SHP77 treated with DMSO at 0.1 percent for 48 hours (cell line): Measurements from ENCODE around the gene DNAJC27.

Experiments used
- DNase-seq: peaks from one replicate; lab custom pipeline; 2025; lab: John Stamatoyannopoulos, UW

The DNAJC27 gene

DNA sequence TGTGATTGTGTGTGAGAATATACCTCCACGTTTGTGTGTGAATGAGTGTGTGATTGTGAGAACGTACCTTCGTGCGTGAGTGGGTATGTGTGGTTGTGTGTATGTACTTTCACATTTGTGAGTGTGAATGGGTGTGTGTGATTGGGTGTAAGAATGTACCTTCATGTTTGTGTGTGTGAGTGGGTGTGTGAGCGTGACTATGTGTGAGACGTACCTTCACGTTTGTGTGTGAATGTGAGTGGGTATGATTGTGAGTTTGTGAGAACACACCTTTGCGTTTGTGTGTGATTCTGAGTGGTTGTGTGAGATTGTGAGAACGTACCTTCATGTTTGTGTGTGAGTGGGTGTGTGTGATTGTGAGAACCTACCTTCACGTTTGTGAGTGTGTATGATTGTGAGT lies 45.9 kb downstream of the DNAJC27 start:
- no peak for DNase-seq

- no peak for DNase-seq
Observed at GRCh38 chr2:24924732-24925131, 47.0 kb downstream of the DNAJC27 start.

GRCh38 chr2:24924266-24924665 lies 47.5 kb downstream of the DNAJC27 start:
- DNase-seq, result no peak

DNA sequence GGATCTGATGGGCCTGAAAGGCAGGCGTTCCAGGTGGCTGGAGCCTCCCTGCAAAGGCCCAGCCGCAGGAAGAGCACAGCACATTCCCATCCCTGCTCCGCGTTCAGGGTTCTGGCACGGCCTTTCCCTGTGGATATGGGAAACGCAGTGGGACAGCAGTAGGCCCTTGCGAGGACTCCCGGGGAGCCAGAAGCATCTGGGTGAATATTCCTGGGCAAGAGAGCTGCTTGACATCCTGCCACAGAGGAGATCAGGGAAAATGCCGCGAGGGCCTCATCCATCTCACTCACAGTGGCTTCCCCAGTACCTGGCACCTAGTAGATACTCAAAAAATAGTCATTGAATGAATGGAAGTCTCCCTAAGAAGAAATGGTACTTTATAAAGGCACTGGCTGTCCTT lies 48.6 kb downstream of the DNAJC27 start:
- DNase-seq, result no peak

DNA sequence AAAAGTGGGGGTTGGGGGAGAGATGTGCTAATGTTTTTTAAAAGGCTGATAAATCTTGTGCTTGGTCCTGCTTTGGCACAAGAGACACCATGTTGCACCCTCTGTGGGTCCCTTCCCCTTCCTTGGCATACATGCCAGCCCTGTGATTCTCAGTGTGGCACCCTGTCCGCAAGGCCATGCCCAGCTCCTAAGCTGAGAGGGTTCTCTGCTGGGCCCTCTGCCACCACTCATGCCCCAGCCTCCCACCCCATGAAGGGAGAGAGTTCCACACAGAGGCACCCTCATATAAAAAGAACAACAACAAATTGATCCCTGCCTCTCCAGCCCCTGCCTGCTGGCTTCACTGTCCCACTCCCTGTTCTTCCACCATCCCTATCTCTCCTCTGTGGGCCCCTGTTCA lies 49.2 kb downstream of the DNAJC27 start:
- DNase-seq, result no peak

GRCh38 chr2:24920809-24921441 lies 50.8 kb downstream of the DNAJC27 start:
- DNase-seq, result peak; percentile 36

- DNase-seq, result no peak
Observed at GRCh38 chr2:24920098-24920808, 51.5 kb downstream of the DNAJC27 start, which contains the start of gene ADCY3. ADCY3 (minus strand) TSS chr2:24920237; CDS start chr2:24918987, 1,250 bp downstream.

- DNase-seq, result no peak
Observed at GRCh38 chr2:24919506-24920097, 52.2 kb downstream of the DNAJC27 start.

DNA sequence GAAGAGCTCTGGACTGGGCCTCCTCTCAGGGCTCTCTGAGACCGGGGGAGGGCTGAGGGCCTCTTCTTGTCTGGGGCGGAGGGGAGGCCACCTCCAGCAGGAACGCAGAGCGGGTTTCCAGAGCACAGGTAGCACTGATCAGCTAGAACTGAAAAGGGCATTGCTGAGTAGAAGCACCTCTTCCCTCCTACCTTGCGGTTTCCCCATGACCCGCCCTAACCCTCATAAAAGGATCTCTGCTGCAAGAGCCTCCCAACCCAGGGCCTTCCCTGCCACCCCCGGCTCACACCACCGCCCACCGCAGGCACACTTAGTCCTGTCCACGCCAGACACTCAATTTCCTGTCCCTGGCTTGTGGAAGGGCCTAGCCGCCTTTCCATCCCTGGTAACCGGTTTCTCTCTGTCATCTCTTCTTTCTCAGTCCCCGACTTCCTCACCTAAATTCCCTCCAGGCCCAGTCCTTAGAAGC lies 52.7 kb downstream of the DNAJC27 start:
- no peak for DNase-seq

DNA sequence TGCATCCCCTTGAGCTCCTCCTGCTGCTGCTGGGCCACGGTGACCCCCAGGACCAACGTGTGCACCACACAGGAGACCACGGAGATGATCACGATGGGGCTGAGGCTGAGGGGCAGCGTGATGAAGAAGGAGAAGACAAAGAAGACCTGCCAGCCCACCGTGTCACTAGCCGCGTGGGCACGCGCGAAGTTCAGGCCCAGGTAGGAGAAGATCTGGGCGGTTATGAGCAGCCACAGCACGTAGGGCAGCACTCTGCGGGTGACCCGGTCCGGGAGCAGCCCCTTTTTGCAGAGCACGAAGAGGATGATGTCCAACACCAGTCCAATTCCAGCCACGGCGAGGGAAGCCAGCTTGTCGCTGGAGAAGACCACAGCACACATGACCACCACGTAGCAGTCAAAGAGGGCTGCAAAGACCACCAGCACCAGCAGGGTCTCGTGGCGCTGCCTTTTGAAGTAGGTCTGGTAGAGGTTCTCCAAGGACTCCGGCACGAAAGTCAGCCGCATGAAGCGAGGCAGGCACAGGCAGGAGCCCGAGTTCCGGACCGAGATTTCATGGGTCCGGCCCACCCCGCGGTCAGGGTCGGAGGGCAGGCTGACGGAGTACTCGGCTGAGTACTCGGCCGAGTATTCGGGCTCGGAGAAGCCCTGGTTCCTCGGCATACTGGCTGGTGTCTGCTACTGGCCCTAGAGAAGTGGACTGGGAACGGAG lies 53.3 kb downstream of the DNAJC27 start:
- DNase-seq, result no peak

- DNase-seq, result no peak
Observed at GRCh38 chr2:24917731-24918325, 53.9 kb downstream of the DNAJC27 start.

DNA sequence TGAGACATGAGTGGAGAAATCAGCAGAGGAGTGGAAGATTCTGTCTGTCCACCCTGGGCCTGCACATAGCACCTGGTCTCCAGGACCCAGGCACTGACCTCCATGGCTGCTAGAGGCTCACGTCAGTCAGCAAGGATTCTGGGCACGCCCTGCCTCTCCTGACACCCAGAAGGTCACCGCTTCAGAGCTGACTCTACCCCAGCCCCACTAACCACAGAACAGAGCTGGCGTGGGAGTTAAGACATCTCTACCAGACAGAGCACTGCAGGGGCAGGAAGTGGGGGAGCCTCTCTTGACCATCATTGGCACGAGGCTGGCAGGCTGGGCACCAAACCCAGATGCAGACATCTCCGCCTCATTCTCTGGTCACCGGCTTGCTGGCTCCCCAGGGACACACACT lies 54.7 kb downstream of the DNAJC27 start:
- no peak for DNase-seq

DNA sequence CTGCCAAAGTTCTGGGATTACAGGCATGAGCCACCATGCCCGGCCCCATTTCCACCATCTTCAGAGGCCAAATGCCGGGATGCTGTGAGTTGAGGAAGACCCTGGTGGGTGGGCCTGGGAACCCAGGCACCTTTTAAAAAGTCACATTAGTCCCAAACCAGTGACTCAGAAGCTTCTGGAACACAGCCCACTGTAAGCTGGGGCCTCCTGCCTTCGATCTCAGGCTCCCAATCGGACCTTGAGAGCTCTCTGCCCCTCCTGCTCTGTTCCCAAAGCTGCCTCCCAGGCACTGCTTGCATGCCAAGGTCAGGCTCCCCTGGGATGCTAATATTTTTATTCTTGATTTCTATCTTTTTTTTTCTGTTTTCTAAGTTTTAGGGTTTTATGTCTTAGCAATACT lies 56.0 kb downstream of the DNAJC27 start:
- DNase-seq, result no peak

- DNase-seq, result no peak
Observed at GRCh38 chr2:24915175-24915574, 56.6 kb downstream of the DNAJC27 start.

DNA sequence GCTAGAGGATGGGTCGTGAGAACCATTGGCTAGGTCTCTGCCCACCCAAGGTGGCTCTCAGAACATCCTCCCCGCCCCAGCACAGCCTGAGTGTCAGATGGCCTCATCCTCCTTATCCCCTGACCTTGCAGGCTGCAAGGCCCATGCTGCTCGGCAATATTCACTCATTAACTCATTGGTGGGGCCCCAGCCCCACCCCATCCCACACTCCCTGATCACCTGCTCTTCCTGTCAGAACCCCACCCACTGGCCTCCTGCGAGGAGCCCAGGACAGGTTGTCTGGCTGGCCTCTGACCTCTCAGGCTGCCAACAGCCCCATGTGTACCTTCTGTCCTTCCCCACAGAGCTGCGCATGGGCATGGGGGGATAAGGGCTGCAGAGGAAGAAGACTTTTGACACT lies 57.0 kb downstream of the DNAJC27 start:
- DNase-seq, result no peak

DNA sequence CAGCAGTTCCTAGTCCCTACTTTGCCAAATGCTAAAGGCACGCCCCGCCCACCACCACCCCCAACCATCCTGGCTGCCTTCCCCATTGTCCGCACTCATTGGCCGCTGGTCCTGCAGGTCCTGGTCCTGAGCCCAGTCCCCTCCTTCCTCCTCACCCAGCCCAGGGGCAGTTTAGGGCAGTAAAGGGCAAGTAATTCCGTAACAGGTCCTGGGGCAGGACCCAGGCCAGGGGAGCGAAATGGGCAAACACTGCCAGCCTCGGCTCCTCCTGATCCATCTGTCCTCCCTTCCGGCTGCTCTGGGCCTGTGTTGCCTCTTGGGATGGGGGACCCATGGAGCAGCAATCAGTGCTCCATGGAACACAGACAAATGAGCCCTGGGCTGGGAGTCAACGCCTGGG lies 57.8 kb downstream of the DNAJC27 start:
- no peak for DNase-seq

GRCh38 chr2:24912986-24913385 lies 58.8 kb downstream of the DNAJC27 start:
- DNase-seq, result no peak

DNA sequence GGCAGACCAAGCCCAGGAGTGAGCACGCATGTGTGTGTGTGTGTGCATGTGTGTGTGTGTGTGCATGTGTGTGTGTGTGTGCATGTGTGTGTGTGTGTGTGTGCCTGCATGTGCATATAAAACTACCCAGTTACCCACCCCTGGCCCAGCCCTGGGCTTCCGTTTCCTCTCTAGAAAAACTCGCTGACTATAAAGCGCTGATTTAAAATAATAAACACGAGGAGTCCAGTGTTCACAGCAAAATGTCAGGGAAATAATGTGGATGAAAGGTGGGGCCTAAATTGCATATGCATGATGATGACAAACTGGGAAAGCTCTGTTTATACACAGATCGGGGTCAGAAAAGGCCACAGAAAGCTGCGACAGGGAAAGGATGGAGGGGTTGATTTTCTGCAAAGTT lies 59.2 kb downstream of the DNAJC27 start:
- DNase-seq, result no peak

GRCh38 chr2:24910245-24910644 lies 61.5 kb downstream of the DNAJC27 start:
- DNase-seq, result no peak

- no peak for DNase-seq
Observed at GRCh38 chr2:24909555-24910177, 62.1 kb downstream of the DNAJC27 start.

DNA sequence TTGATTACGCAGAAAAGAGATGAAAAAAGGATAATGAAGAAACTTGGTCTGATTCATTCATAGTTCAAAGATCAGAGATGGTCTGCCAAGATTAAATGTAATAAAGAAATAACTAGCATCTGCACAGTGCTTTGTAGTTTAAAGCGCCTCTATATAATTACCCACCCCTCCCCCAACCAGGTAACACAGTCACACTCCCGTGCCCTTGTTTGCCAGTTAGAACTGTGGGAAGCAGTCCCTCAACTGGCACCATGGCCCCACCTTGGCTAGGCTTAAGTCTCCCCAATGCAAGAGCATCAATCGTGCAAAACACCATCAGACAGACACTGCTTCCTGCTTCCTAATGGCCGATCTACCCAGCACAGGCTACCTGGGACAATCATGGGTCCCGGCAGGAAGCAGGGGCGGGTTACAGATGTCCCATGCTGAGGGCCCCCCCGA lies 63.3 kb downstream of the DNAJC27 start:
- DNase-seq, result no peak

GRCh38 chr2:24907116-24907515 lies 64.6 kb downstream of the DNAJC27 start:
- no peak for DNase-seq
